ENCODE results near the gene CYBB. TPM values are rescaled to one million over a fixed set of nuclear protein-coding genes. Genes with fewer than 3 reads are reported as not detected.

CYBB gene
- total and polyA plus RNA-seq, 4 donors: 16.2 to 110 (median 74.3) TPM

DNA sequence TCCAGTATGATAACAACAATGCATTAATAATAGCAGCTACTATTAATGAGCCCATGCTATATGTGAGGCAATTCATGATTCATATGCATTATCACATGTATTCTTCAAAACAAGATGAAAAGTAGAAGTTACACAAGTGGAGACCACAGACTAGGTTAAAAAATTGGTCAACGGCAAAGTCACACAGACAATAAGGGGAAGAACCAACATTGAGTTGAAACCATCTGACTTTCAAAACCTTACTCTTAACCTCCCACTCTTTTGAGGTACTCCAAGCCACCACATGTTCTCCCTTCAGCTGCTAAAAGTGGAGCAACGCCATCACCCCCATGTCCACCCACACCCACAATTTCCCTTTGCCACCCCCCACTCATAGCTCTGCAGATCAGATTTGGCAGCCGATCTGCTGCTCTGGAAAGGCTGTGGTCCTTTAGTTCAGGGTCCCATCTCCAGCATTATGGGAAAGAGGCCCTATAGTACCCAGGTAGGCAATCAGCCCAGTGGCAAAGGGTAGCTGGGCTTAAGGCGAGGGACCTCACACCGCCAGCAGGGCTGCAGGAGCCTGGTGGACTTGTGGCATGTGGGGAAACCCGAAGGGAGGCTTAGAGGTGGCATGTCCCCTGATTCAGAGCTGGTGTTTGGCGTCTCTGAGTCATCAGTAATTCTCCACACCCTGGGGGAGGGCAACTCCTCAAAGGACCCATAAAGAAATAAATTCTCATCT lies 33.5 kb upstream of the CYBB start:
- peaks cover 0 to 6% (median 3%) of the 10 kb centered on the region in 3 donors for H3K27me3 ChIP-seq (ENCODE audit: control insufficient read depth in 3 of 3, insufficient read depth in 3 of 3, low read length in 2 of 3)
- no peak overlapping the region for H3K27ac ChIP-seq (ENCODE audit: low read depth in 1 of 2, low read length in 1 of 2)
- DNase-seq (no peak), ATAC-seq (ENCODE audit: insufficient read depth, low FRiP score) (no peak)
- no peak overlapping the region for H3K4me3 ChIP-seq
- WGBS, 2 donors: 53 to 54% methylated on average over 7 of the region's 7 CpGs
- TF ChIP-seq, protein P1, sequence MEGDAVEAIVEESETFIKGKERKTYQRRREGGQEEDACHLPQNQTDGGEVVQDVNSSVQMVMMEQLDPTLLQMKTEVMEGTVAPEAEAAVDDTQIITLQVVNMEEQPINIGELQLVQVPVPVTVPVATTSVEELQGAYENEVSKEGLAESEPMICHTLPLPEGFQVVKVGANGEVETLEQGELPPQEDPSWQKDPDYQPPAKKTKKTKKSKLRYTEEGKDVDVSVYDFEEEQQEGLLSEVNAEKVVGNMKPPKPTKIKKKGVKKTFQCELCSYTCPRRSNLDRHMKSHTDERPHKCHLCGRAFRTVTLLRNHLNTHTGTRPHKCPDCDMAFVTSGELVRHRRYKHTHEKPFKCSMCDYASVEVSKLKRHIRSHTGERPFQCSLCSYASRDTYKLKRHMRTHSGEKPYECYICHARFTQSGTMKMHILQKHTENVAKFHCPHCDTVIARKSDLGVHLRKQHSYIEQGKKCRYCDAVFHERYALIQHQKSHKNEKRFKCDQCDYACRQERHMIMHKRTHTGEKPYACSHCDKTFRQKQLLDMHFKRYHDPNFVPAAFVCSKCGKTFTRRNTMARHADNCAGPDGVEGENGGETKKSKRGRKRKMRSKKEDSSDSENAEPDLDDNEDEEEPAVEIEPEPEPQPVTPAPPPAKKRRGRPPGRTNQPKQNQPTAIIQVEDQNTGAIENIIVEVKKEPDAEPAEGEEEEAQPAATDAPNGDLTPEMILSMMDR (IDR thresholded peaks at IDR 0.05; ENCODE audit: control extremely low read depth, extremely low read depth): no peak
- no peaks in the 10 kb centered on the region for H3K9me3 ChIP-seq (ENCODE audit: control insufficient read depth in 4 of 4, insufficient read depth in 3 of 4, low read length in 3 of 4)
- no peaks in the 10 kb centered on the region for H3K36me3 ChIP-seq (ENCODE audit: control insufficient read depth in 4 of 4, insufficient read depth in 4 of 4, low read length in 4 of 4)
- no peaks in the 10 kb centered on the region for H3K4me1 ChIP-seq (ENCODE audit: control insufficient read depth in 5 of 5, insufficient read depth in 5 of 5, low read length in 5 of 5)
- H3K9ac ChIP-seq (ENCODE audit: insufficient read depth in 1 of 2, low read length in 2 of 2): no peak overlapping the region

DNA sequence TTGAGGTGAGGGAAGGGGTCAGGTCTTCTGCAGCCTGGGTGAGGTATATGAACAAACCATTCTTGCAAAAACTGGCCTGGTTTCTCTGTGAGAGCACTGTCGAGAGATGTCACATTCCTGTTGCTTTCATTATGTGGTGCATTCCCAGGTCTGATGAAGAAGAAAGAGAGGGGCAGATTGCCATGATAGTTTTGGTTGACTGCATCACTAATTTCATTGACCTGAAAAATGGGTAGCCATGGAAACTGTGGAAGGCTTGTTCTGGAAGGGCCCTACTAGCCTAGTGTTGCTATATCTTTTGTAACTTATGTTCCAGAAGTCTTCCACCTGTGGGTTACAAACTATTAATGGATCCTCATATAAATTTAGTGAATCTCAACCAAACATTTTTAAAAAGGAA lies 32.9 kb upstream of the CYBB start:
- H3K9me3 ChIP-seq (ENCODE audit: control insufficient read depth in 4 of 4, insufficient read depth in 3 of 4, low read length in 3 of 4): no peaks in the 10 kb centered on the region
- H3K36me3 ChIP-seq (ENCODE audit: control insufficient read depth in 4 of 4, insufficient read depth in 4 of 4, low read length in 4 of 4): no peaks in the 10 kb centered on the region
- ATAC-seq (ENCODE audit: insufficient read depth, low FRiP score): no peak
- H3K9ac ChIP-seq (ENCODE audit: insufficient read depth in 1 of 2, low read length in 2 of 2): no peak overlapping the region
- no peaks in the 10 kb centered on the region for H3K4me1 ChIP-seq (ENCODE audit: control insufficient read depth in 5 of 5, insufficient read depth in 5 of 5, low read length in 5 of 5)
- DNase-seq: no peak
- 43 to 68% methylated on average over 1 of the region's 1 CpG for WGBS, 2 donors
- TF ChIP-seq, protein P1 (IDR thresholded peaks at IDR 0.05; ENCODE audit: control extremely low read depth, extremely low read depth): no peak
- H3K27ac ChIP-seq (ENCODE audit: low read depth in 1 of 2, low read length in 1 of 2): no peak overlapping the region
- H3K4me3 ChIP-seq: no peak overlapping the region
- H3K27me3 ChIP-seq (ENCODE audit: control insufficient read depth in 3 of 3, insufficient read depth in 3 of 3, low read length in 2 of 3): peaks cover 0 to 4% (median 3%) of the 10 kb centered on the region in 3 donors

DNA sequence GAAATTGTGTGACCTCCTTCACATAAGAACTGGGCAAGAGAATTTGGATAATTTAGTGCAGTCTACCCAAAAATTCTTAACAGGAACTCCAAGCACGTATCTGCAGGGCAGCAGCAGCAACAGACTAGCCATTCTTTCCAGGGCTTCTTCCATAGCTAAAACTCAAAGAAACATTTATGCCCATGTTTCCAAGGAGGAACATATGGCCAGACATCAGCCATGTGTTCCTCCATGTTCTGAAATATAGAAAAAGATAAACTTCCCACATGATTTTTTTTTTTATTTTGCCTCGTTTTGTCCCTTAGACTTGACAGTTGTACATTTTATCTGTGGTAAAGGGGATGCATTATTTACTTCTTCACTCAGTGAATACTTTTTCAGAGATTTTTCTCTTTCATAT lies 27.6 kb upstream of the CYBB start:
- H3K9me3 ChIP-seq (ENCODE audit: control insufficient read depth in 4 of 4, insufficient read depth in 3 of 4, low read length in 3 of 4): no peaks in the 10 kb centered on the region
- no peak overlapping the region for H3K27ac ChIP-seq (ENCODE audit: low read depth in 1 of 2, low read length in 1 of 2)
- WGBS, 2 donors: 56 to 58% methylated on average over 2 of the region's 2 CpGs
- H3K4me1 ChIP-seq (ENCODE audit: control insufficient read depth in 5 of 5, insufficient read depth in 5 of 5, low read length in 5 of 5): peaks cover 0 to 1% (median 0%) of the 10 kb centered on the region in 5 donors
- TF ChIP-seq, protein P1 (IDR thresholded peaks at IDR 0.05; ENCODE audit: control extremely low read depth, extremely low read depth): no peak
- no peaks in the 10 kb centered on the region for H3K36me3 ChIP-seq (ENCODE audit: control insufficient read depth in 4 of 4, insufficient read depth in 4 of 4, low read length in 4 of 4)
- no peak overlapping the region for H3K9ac ChIP-seq (ENCODE audit: insufficient read depth in 1 of 2, low read length in 2 of 2)
- DNase-seq: no peak
- ATAC-seq (ENCODE audit: insufficient read depth, low FRiP score): no peak
- no peak overlapping the region for H3K4me3 ChIP-seq
- H3K27me3 ChIP-seq (ENCODE audit: control insufficient read depth in 3 of 3, insufficient read depth in 3 of 3, low read length in 2 of 3): no peaks in the 10 kb centered on the region

GRCh38 chrX:37752936-37753335 lies 26.9 kb upstream of the CYBB start:
- Histone ChIP-seq H3K27ac (ENCODE audit: low read depth in 1 of 2, low read length in 1 of 2) (no peak overlapping the region), H3K27me3 (ENCODE audit: control insufficient read depth in 3 of 3, insufficient read depth in 3 of 3, low read length in 2 of 3) (no peaks in the 10 kb centered on the region), H3K4me3 (no peak overlapping the region), H3K9ac (ENCODE audit: insufficient read depth in 1 of 2, low read length in 2 of 2) (no peak overlapping the region), H3K9me3 (ENCODE audit: control insufficient read depth in 4 of 4, insufficient read depth in 3 of 4, low read length in 3 of 4) (no peaks in the 10 kb centered on the region), H3K4me1 (ENCODE audit: control insufficient read depth in 5 of 5, insufficient read depth in 5 of 5, low read length in 5 of 5) (peaks cover 0 to 1% (median 0%) of the 10 kb centered on the region in 5 donors), H3K36me3 (ENCODE audit: control insufficient read depth in 4 of 4, insufficient read depth in 4 of 4, low read length in 4 of 4) (no peaks in the 10 kb centered on the region)
- ATAC-seq (ENCODE audit: insufficient read depth, low FRiP score) (no peak), DNase-seq (no peak)
- TF ChIP-seq, protein P1 (IDR thresholded peaks at IDR 0.05; ENCODE audit: control extremely low read depth, extremely low read depth): no peak

Data from lung (tissue), 12 donors.